Fibroblast of lung (primary cell): ENCODE measurements around the gene LMAN2. TPM values are rescaled to one million over a fixed set of nuclear protein-coding genes. Genes with fewer than 3 reads are reported as not detected.

Experiments
- DNase-seq, 2 donors: peaks; one replicate each; pipeline versions ENCODE4 v3.0.0 to v3.0.0-alpha.2; 2010; ENCODE audit warnings: low read depth in 2 of 2
- H2AFZ ChIP-seq: 2 replicates; pipeline ENCODE4 v1.5.1; 2012; ENCODE audit warnings: low read length, control low read depth, inconsistent platforms
- H3K27ac ChIP-seq: 2 replicates; pipeline ENCODE4 v1.5.1; 2011; ENCODE audit warnings: low read length, control low read depth; ENCODE audit not compliant: insufficient read depth
- H3K27me3 ChIP-seq: 2 replicates; pipeline ENCODE4 v1.5.1; 2011; ENCODE audit warnings: mild to moderate bottlenecking, low read length; ENCODE audit not compliant: control insufficient read depth, insufficient read depth
- H3K36me3 ChIP-seq: 2 replicates; pipeline ENCODE4 v1.5.1; 2011; ENCODE audit warnings: low read length; ENCODE audit not compliant: control insufficient read depth, insufficient read depth
- H3K4me1 ChIP-seq: 2 replicates; pipeline ENCODE4 v1.5.1; 2011; ENCODE audit warnings: low read length; ENCODE audit not compliant: control insufficient read depth, insufficient read depth; ENCODE audit errors: extremely low read depth
- H3K4me2 ChIP-seq: 2 replicates; pipeline ENCODE4 v1.5.1; 2011; ENCODE audit warnings: low read length, control low read depth; ENCODE audit not compliant: insufficient read depth; ENCODE audit errors: extremely low read depth
- H3K4me3 ChIP-seq, 4 experiments: fragments of 200-600 bp in 1 of 4; sonication (generic) in 1 of 4; replicated peaks in 1 of 4; 2 replicates each; pipeline ENCODE4 v1.5.1; 2011 to 2016; ENCODE audit warnings: low read length in 4 of 4, low read depth in 3 of 4, mild to moderate bottlenecking in 3 of 4, control low read depth in 2 of 4, inconsistent platforms in 1 of 4, mixed read lengths in 1 of 4; ENCODE audit not compliant: insufficient read depth in 1 of 4; ENCODE audit errors: control extremely low read depth in 1 of 4
- H3K79me2 ChIP-seq: 2 replicates; pipeline ENCODE4 v1.5.1; 2012; ENCODE audit warnings: mild to moderate bottlenecking, low read length, inconsistent platforms; ENCODE audit not compliant: control insufficient read depth, insufficient read depth
- H3K9ac ChIP-seq: 2 replicates; pipeline ENCODE4 v1.5.1; 2011; ENCODE audit warnings: mild to moderate bottlenecking, low read length, control low read depth; ENCODE audit not compliant: insufficient read depth
- H3K9me3 ChIP-seq: 2 replicates; pipeline ENCODE4 v1.5.1; 2012; ENCODE audit warnings: low read depth, low read length; ENCODE audit not compliant: control insufficient read depth, insufficient read depth
- H4K20me1 ChIP-seq: 2 replicates; pipeline ENCODE4 v1.5.1; 2011; ENCODE audit warnings: low read length; ENCODE audit not compliant: control insufficient read depth, insufficient read depth; ENCODE audit errors: extremely low read depth
- EZH2 ChIP-seq: IDR thresholded peaks from 2 replicates; pipeline ENCODE4 v1.5.1; 2012; ENCODE audit warnings: low read length, control low read depth, mild to moderate bottlenecking; ENCODE audit errors: missing control alignments
- polyA plus RNA-seq, 2 donors: library from polyadenylated mRNA; depleted of rRNA in 1 of 2; stranded (reverse) in 1 of 2; unstranded in 1 of 2; fragments of >200 nt; gene quantifications; 2 replicates each; pipeline ENCODE4 v1.2.1, GENCODE V29; 2011 to 2012; ENCODE audit warnings: missing spikeins in 1 of 2
- total RNA-seq: library from RNA; depleted of rRNA; stranded (reverse); fragments of >200 nt; gene quantifications from 2 replicates; pipeline ENCODE4 v1.2.1, GENCODE V29; 2014
- TF ChIP-seq, protein P1 (sequence below), 2 donors: IDR thresholded peaks in 1 of 2; conservative IDR thresholded peaks in 1 of 2; 1 replicate in 1 of 2; 2 replicates in 1 of 2; pipeline ENCODE4 v1.5.1; 2011 to 2012; ENCODE audit warnings: low read length in 2 of 2, control low read depth in 1 of 2, inconsistent platforms in 1 of 2, low read depth in 1 of 2, mild to moderate bottlenecking in 1 of 2

Gene LMAN2
- total and polyA plus RNA-seq, 2 donors (not counting 1 experiment from before 2014, with no cell fraction given), result 145 to 396 TPM

GRCh38 chr5:177301503-177302165 lies 49.8 kb downstream of the LMAN2 start:
- peak overlapping the region in 1 of 4 experiments; percentile 95 for H3K4me3 ChIP-seq

DNA sequence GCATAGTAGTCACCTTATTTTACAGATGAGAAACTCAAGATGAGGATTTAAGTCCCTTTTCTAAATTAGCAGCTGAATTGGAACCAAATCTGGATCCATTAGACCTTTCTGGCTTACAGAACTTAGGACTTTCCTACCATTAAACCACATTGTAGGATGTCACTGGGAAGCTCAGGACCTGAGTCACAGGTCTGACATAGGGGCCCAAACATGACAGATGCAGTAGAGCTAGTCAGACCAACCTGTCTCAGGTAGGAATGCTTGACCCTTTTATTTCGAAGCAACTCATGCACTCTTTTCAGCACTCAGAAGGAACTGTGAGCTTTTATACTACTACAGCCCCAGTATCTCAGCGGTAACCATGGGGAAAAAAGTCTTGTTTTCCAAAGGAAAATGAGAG lies 50.5 kb downstream of the LMAN2 start:
- peaks cover 37% of the 10 kb centered on the region for H3K79me2 ChIP-seq
- TF ChIP-seq, protein P1, sequence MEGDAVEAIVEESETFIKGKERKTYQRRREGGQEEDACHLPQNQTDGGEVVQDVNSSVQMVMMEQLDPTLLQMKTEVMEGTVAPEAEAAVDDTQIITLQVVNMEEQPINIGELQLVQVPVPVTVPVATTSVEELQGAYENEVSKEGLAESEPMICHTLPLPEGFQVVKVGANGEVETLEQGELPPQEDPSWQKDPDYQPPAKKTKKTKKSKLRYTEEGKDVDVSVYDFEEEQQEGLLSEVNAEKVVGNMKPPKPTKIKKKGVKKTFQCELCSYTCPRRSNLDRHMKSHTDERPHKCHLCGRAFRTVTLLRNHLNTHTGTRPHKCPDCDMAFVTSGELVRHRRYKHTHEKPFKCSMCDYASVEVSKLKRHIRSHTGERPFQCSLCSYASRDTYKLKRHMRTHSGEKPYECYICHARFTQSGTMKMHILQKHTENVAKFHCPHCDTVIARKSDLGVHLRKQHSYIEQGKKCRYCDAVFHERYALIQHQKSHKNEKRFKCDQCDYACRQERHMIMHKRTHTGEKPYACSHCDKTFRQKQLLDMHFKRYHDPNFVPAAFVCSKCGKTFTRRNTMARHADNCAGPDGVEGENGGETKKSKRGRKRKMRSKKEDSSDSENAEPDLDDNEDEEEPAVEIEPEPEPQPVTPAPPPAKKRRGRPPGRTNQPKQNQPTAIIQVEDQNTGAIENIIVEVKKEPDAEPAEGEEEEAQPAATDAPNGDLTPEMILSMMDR (conservative IDR thresholded peaks at IDR 0.05 in 1 of 2, IDR thresholded peaks at IDR 0.05 in 1 of 2; ENCODE audit: low read depth in 1 of 2, low read length in 2 of 2), result no peak
- TF ChIP-seq EZH2, result no peak
- H3K9ac ChIP-seq, result no peak overlapping the region
- no peak overlapping the region for H2AFZ ChIP-seq
- H3K4me3 ChIP-seq, result no peak overlapping the region
- no peak overlapping the region for H3K4me2 ChIP-seq
- peaks cover 15% of the 10 kb centered on the region for H3K4me1 ChIP-seq
- peaks cover 15% of the 10 kb centered on the region for H3K36me3 ChIP-seq
- no peaks in the 10 kb centered on the region for H3K27me3 ChIP-seq
- H3K27ac ChIP-seq, result peak overlapping the region; percentile 33
- H3K9me3 ChIP-seq, result no peaks in the 10 kb centered on the region
- no peaks in the 10 kb centered on the region for H4K20me1 ChIP-seq
- no peak for DNase-seq

More at GRCh38 chr5:177301503-177302165, 49.8 kb downstream of the LMAN2 start:
- Histone ChIP-seq H3K4me1 (peaks cover 15% of the 10 kb centered on the region), H3K9me3 (no peaks in the 10 kb centered on the region), H2AFZ (no peak overlapping the region), H3K27me3 (no peaks in the 10 kb centered on the region), H3K9ac (no peak overlapping the region), H3K79me2 (peaks cover 37% of the 10 kb centered on the region), H4K20me1 (no peaks in the 10 kb centered on the region), H3K27ac (no peak overlapping the region), H3K36me3 (peaks cover 15% of the 10 kb centered on the region), H3K4me2 (peak overlapping the region; percentile 85)
- DNase-seq, result peak in 1 of 2 donors; percentile 21
- TF ChIP-seq, protein P1 (conservative IDR thresholded peaks at IDR 0.05 in 1 of 2, IDR thresholded peaks at IDR 0.05 in 1 of 2; ENCODE audit: low read depth in 1 of 2, low read length in 2 of 2), result no peak
- TF ChIP-seq EZH2, result no peak

DNA sequence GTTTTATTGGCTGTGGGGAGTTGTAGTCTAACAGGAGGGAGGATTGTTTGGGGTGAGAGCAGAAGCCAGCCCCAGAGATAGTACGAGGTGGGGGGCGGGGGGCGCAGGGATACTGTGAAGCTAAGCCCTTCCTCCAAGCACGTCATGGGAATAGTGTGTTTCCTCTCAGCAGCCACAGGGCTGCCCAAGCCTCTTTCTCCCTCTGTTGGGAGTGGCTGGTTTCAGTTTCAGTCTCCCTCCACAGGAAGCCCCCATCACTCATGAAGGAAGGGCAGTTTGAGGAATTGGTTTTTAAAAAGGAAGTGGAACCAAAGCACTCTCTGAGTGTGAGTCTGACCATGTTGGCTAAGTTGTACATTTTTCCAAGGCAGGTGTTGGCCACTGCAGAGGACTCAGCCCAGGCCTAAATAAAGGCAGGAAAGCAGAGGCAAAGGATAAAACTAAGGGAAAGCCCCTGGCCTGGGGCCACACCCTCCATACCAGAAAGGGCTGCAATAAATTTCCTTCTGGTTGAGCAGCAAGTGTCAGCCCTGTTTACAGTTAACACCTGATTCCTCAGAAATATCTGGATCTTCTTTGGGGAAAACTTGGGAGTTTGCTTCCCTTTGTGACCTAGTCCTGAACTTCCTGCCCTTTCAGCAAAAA lies 51.1 kb downstream of the LMAN2 start:
- Histone ChIP-seq H2AFZ (no peak overlapping the region), H3K9ac (no peak overlapping the region), H3K4me3 (no peak overlapping the region), H3K4me2 (peak overlapping the region; percentile 1), H4K20me1 (no peaks in the 10 kb centered on the region), H3K9me3 (no peaks in the 10 kb centered on the region), H3K27me3 (no peaks in the 10 kb centered on the region), H3K79me2 (peaks cover 31% of the 10 kb centered on the region), H3K4me1 (peaks cover 15% of the 10 kb centered on the region), H3K36me3 (peaks cover 10% of the 10 kb centered on the region), H3K27ac (peak overlapping the region; percentile 49)
- TF ChIP-seq, protein P1 (conservative IDR thresholded peaks at IDR 0.05 in 1 of 2, IDR thresholded peaks at IDR 0.05 in 1 of 2; ENCODE audit: low read depth in 1 of 2, low read length in 2 of 2), result peak; percentile 22 to 30
- TF ChIP-seq EZH2, result no peak
- DNase-seq, result peak; percentile 74 to 75
